ENCODE measurements around the gene MLC1. TPM values are rescaled to one million over a fixed set of nuclear protein-coding genes. Genes with fewer than 3 reads are reported as not detected.
"Not testable (repeated sequence)": the region's sequence is repeated elsewhere in the genome, so short reads cannot be mapped to it uniquely, and the experiment has no call there.

MLC1 gene
- total RNA-seq, 2 donors from 2014 or later, result 0.17 TPM; not detected in 1

DNA sequence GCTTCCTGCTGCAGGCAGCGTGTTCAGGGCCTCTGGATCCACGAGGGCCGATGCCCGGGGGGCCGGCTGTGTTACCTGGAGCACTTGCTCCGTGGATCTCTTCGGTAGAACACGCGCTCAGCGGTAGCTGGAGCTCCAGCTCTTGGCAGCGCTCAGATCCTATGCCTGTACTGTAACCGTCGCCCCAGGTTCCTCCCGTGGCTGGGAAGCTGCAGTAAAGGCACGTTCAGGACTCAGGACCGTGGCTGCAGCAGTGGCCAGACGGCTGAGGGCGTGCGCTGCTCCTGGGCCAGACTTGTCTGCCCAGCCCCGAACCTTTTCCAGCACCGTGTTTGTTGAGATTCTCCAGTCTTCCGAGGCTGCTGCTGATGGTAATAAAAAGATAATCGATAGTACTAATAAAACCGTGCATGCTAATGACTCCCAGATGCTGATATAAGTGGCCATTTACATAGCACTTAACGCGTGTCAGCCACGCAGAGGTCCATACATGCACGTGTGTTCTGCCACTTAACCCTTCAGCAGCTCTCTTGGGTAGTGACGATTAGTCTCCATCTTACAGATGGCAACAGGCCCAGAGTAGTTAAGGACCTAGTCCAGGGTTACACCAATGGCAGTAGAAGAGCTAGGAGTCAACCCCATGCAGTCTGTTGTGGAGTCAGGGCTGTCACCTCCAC is 6.0 kb upstream of the MLC1 start:
- H3K4me1 Mint-ChIP-seq (ENCODE audit: low read depth), result no peaks in the 10 kb centered on the region
- peaks cover 12% of the 10 kb centered on the region for H3K27me3 Mint-ChIP-seq (ENCODE audit: low read depth)
- peaks cover 10 to 11% of the 10 kb centered on the region in 2 donors for H3K36me3 Mint-ChIP-seq (ENCODE audit: insufficient read depth in 2 of 2)
- no peak for DNase-seq
- H3K9me3 Mint-ChIP-seq, result peaks cover 6 to 14% of the 10 kb centered on the region in 2 donors
- no peak overlapping the region for H3K27ac Mint-ChIP-seq
- no peak for ATAC-seq (replicated peaks in 1 of 2)
- no peak overlapping the region for H3K4me3 Mint-ChIP-seq

DNA sequence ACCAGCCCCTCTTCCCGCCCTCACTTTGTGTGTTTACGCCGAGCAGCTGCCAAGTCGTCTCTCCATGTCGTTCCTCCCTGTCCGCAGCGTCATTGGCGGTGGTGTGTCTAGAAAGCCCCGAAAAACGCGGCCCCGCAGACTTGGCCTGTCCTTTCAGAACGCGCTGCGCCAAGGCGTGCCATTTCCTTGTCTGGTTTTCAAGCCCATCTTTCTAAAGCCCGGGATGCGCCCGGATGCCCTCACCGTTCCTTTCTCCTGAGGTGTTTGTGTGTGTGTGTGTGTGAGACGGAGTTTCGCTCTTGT is 5.1 kb upstream of the MLC1 start:
- Mint-ChIP-seq H3K9me3 (peaks cover 6 to 14% of the 10 kb centered on the region in 2 donors), H3K4me1 (ENCODE audit: low read depth) (no peaks in the 10 kb centered on the region), H3K36me3 (ENCODE audit: insufficient read depth in 2 of 2) (peaks cover 11% of the 10 kb centered on the region in 2 donors), H3K27me3 (ENCODE audit: low read depth) (peaks cover 12% of the 10 kb centered on the region), H3K27ac (no peak overlapping the region), H3K4me3 (no peak overlapping the region)
- ATAC-seq (replicated peaks in 1 of 2) (no peak), DNase-seq (no peak)

DNA sequence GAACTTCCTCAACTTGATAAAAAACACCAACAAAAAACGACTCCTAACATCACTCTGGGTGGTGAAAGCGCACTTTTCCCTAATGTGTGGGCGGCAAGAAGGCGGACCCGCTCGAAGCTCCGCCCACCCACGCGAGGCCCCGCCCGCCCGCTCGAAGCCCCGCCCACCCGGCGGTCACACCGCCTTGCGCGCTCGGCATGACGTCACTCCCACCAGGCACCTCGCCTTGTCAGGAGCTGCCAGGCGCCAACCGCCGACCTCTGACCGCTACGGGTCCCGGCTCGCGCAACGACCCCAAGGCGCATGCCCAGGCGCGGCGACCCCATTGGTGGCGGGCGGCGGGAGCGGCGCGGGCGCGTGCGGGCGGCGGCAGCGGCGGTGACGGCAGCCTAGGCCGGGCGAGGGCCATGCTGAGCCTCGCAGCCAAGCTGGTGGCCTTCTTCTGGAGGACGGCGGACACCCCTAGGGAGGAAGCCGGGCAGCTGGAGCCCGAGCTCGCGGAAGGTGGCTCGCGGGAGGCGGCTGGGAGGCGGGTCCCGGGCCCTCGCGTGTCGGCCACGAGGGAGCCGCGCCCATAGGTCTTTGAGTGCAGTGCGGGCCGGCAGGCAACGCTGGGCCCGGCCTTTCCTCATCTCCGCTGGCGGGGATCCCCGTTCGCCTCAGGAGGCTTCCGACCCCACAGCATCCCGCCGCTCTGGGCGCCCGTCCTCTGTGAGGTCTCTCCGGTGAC is 4.6 kb upstream of the MLC1 start, which contains the start of gene MOV10L1:
MOV10L1 (plus strand) TSS at position 325 of the 730 bp plus-strand sequence; CDS start at position 408, 83 bp downstream.
- Mint-ChIP-seq H3K4me3 (no peak within 1 kb of the TSS), H3K4me1 (ENCODE audit: low read depth) (no peaks in the 10 kb centered on the region), H3K27me3 (ENCODE audit: low read depth) (peaks cover 17% of the 10 kb centered on the region), H3K27ac (no peak within 1 kb of the TSS), H3K36me3 (ENCODE audit: insufficient read depth in 2 of 2) (peaks cover 11 to 15% of the 10 kb centered on the region in 2 donors), H3K9me3 (peaks cover 6 to 14% of the 10 kb centered on the region in 2 donors)
- ATAC-seq (replicated peaks in 1 of 2), result no peak
- no peak for DNase-seq

DNA sequence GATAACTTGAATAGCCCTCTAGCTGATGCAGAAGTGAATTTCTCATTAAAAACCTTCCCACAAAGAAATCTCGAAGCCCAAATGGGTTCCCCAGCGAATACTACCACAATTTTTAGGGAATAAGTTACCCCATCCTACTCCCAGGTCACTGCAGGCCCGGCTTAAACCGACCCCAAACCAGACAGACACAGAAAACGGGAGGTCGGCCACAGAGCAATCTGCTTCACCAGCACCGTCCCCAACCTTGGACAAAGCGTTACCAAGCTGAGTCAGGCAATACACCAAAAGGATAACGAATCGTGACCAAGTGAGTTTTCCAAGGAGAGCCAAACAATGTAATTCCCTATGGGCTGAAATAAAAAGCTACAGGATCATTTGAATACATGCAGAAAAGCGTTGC is 4.0 kb upstream of the MLC1 start:
- ATAC-seq (replicated peaks in 1 of 2) (no peak), DNase-seq (no peak)
- peaks cover 6 to 14% of the 10 kb centered on the region in 2 donors for H3K9me3 Mint-ChIP-seq
- H3K4me1 Mint-ChIP-seq (ENCODE audit: low read depth), result no peaks in the 10 kb centered on the region
- peaks cover 18% of the 10 kb centered on the region for H3K27me3 Mint-ChIP-seq (ENCODE audit: low read depth)
- H3K36me3 Mint-ChIP-seq (ENCODE audit: insufficient read depth in 2 of 2), result peaks cover 11 to 15% of the 10 kb centered on the region in 2 donors
- no peak overlapping the region for H3K4me3 Mint-ChIP-seq
- H3K27ac Mint-ChIP-seq, result no peak overlapping the region

GRCh38 chr22:50088096-50088495 is 2.9 kb upstream of the MLC1 start:
- no peak for ATAC-seq (replicated peaks in 1 of 2)

GRCh38 chr22:50087646-50088045 is 2.4 kb upstream of the MLC1 start:
- H3K27me3 Mint-ChIP-seq (ENCODE audit: low read depth), result peaks cover 18% of the 10 kb centered on the region
- peaks cover 6 to 14% of the 10 kb centered on the region in 2 donors for H3K9me3 Mint-ChIP-seq
- H3K36me3 Mint-ChIP-seq (ENCODE audit: insufficient read depth in 2 of 2), result peaks cover 11 to 15% of the 10 kb centered on the region in 2 donors
- H3K4me3 Mint-ChIP-seq, result no peak overlapping the region
- H3K4me1 Mint-ChIP-seq (ENCODE audit: low read depth), result no peaks in the 10 kb centered on the region
- DNase-seq, result no peak
- no peak overlapping the region for H3K27ac Mint-ChIP-seq
- ATAC-seq (replicated peaks in 1 of 2), result no peak

More at GRCh38 chr22:50088096-50088495, 2.9 kb upstream of the MLC1 start:
- Mint-ChIP-seq H3K9me3 (peaks cover 6 to 14% of the 10 kb centered on the region in 2 donors), H3K4me1 (ENCODE audit: low read depth) (no peaks in the 10 kb centered on the region), H3K27ac (no peak overlapping the region), H3K27me3 (ENCODE audit: low read depth) (peaks cover 18% of the 10 kb centered on the region), H3K36me3 (ENCODE audit: insufficient read depth in 2 of 2) (peaks cover 11 to 15% of the 10 kb centered on the region in 2 donors), H3K4me3 (no peak overlapping the region)
- DNase-seq, result no peak

DNA sequence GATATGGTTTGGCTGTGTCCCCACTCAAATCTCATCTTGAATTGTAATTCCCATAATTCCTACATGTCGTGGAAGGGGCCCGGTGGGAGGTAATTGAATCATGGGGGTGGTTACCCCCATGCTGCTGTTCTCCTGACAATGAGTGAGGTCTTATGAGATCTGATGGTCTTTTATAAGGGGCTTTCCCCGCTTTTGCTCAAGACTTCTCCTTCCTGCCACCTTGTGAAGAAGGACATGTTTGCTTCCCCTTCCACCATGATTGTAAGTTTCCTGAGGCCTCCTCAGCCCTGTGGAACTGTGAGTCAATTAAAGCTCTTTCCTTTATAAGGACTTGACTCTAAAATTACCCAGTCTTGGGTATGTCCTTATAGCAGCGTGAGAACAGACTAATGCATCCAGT is 1.7 kb upstream of the MLC1 start:
- H3K4me3 Mint-ChIP-seq; H3K4me1 Mint-ChIP-seq (ENCODE audit: low read depth); H3K27ac Mint-ChIP-seq; ATAC-seq (replicated peaks in 1 of 2); DNase-seq: not testable (repeated sequence)
- peaks cover 11 to 15% of the 10 kb centered on the region in 2 donors for H3K36me3 Mint-ChIP-seq (ENCODE audit: insufficient read depth in 2 of 2)
- H3K9me3 Mint-ChIP-seq, result peaks cover 6 to 14% of the 10 kb centered on the region in 2 donors
- peaks cover 17% of the 10 kb centered on the region for H3K27me3 Mint-ChIP-seq (ENCODE audit: low read depth)

DNA sequence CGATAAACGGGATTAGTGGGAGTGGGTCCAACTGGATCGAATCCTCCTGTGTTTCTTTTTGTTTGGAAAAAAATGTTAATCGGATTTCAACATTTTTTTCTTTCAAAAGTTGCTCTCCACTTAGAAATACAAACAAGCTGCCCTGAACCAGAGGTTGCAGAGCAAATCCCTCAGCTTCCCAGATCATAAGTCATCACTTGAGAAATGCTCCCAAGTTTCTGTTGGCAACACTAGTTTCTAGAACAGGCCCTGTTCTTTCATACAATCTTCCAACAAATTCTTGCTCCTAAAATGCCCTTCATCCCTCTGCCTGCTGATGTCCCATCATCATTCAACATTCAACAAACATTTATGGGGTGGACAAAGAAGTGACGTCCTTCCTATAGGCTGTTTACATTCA is 1.3 kb upstream of the MLC1 start:
- H3K36me3 Mint-ChIP-seq (ENCODE audit: insufficient read depth in 2 of 2), result peaks cover 11 to 15% of the 10 kb centered on the region in 2 donors
- peaks cover 6 to 14% of the 10 kb centered on the region in 2 donors for H3K9me3 Mint-ChIP-seq
- H3K27ac Mint-ChIP-seq, result no peak overlapping the region
- H3K4me3 Mint-ChIP-seq, result no peak overlapping the region
- ATAC-seq (replicated peaks in 1 of 2), result no peak
- H3K4me1 Mint-ChIP-seq (ENCODE audit: low read depth), result no peaks in the 10 kb centered on the region
- no peak for DNase-seq
- peaks cover 12% of the 10 kb centered on the region for H3K27me3 Mint-ChIP-seq (ENCODE audit: low read depth)

DNA sequence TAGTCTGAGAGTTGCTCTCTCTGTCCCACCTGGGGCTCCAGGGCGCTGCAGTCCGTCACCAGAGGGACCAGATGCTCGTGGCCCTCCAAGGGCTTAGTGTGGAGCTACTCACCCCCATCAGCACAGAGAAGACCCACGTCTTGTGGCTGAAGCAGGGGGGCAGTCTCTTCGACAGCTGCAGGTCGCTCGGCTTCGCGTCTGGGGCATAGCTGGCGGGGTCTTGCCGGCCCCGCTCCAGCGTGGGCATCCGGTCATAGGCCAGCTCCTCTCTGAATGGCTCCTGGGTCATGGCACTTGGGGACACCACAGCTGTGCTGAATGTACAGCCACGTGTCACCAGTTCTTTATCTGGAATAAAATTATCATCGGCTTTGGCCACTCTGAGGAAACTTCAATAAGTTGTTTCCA is 608 bp downstream of the MLC1 start:
- no peak overlapping the region for H3K27ac Mint-ChIP-seq

GRCh38 chr22:50084080-50084477 is 1.1 kb downstream of the MLC1 start:
- H3K27me3 Mint-ChIP-seq (ENCODE audit: low read depth), result peaks cover 5% of the 10 kb centered on the region
- no peak overlapping the region for H3K4me3 Mint-ChIP-seq
- peaks cover 6 to 7% of the 10 kb centered on the region in 2 donors for H3K9me3 Mint-ChIP-seq
- DNase-seq (no peak), ATAC-seq (replicated peaks in 1 of 2) (no peak)
- no peaks in the 10 kb centered on the region for H3K4me1 Mint-ChIP-seq (ENCODE audit: low read depth)
- H3K27ac Mint-ChIP-seq, result no peak overlapping the region
- peaks cover 11 to 13% of the 10 kb centered on the region in 2 donors for H3K36me3 Mint-ChIP-seq (ENCODE audit: insufficient read depth in 2 of 2)

More for the DNA sequence above, 608 bp downstream of the MLC1 start:
- Mint-ChIP-seq H3K36me3 (ENCODE audit: insufficient read depth in 2 of 2) (peaks cover 11 to 13% of the 10 kb centered on the region in 2 donors), H3K4me3 (no peak overlapping the region), H3K4me1 (ENCODE audit: low read depth) (no peaks in the 10 kb centered on the region), H3K27me3 (ENCODE audit: low read depth) (peaks cover 5% of the 10 kb centered on the region), H3K9me3 (peaks cover 6 to 12% of the 10 kb centered on the region in 2 donors)
- DNase-seq, result no peak
- no peak for ATAC-seq (replicated peaks in 1 of 2)

DNA sequence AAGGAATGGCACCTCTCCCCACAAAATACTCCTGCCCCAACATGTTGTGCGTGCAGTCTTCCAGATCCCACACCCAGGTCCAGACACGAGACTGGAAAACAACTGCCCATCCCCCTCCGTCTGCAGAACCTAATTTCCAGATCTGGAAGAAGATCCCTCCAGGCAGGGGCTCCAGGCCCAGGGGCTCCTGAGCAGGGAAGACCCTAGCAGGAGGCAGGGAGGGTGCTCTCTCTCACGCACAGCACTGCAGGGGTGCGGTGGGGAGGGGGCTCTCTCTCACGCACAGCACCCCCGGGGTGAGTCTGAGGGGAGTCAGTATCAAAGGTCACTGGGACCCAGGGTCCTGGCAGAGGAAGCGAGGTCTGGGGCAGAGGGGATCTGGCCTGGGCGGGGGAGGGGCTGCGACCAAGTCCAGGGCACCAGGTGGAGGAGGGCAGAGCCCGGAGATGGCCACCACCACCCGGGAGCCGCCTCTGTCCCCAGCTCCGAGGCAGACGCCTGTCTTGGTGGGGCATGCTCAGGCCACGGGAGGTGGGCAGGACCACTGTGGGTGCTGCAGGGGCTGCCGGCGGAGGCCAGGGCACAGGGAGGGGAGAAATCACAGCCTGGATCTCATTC is 1.7 kb downstream of the MLC1 start:
- Mint-ChIP-seq H3K36me3 (ENCODE audit: insufficient read depth in 2 of 2) (peaks cover 11 to 13% of the 10 kb centered on the region in 2 donors), H3K27me3 (ENCODE audit: low read depth) (peaks cover 5% of the 10 kb centered on the region), H3K4me3 (no peak overlapping the region), H3K27ac (no peak overlapping the region), H3K9me3 (peaks cover 6 to 7% of the 10 kb centered on the region in 2 donors), H3K4me1 (ENCODE audit: low read depth) (no peaks in the 10 kb centered on the region)
- ATAC-seq (replicated peaks in 1 of 2) (no peak), DNase-seq (no peak)

DNA sequence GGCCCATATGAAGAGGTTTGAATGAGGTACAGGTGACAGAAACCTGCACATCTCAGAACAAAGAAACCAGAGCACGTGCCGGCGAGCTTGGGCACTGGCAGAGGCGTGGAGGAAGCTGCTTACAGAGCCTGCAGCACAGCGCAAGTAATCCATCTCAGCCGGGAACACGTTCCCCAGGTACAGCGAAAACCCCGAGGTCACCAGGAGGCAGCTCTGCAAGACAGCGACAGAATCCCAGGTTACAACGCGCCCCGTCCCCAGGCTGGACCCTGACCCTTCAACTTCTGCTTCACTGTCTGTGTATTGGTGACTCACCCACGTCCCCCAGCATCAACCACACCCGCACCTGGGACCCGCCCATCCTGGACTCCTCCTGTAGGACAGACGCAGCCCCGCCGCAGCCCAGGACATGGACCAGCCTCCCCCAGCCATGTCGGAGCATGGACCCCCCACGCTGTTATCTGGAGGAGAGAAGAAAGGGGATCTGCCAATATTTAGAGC is 2.2 kb downstream of the MLC1 start:
- H3K4me3 Mint-ChIP-seq, result no peak overlapping the region
- ATAC-seq (replicated peaks in 1 of 2) (no peak), DNase-seq (no peak)
- H3K36me3 Mint-ChIP-seq (ENCODE audit: insufficient read depth in 2 of 2), result peaks cover 11 to 13% of the 10 kb centered on the region in 2 donors
- no peaks in the 10 kb centered on the region for H3K4me1 Mint-ChIP-seq (ENCODE audit: low read depth)
- H3K27me3 Mint-ChIP-seq (ENCODE audit: low read depth), result peaks cover 5% of the 10 kb centered on the region
- H3K9me3 Mint-ChIP-seq, result peaks cover 6 to 7% of the 10 kb centered on the region in 2 donors
- no peak overlapping the region for H3K27ac Mint-ChIP-seq

- peaks cover 4 to 6% of the 10 kb centered on the region in 2 donors for H3K9me3 Mint-ChIP-seq
- H3K4me1 Mint-ChIP-seq (ENCODE audit: low read depth), result no peaks in the 10 kb centered on the region
Measured at GRCh38 chr22:50082197-50082715, 3.0 kb downstream of the MLC1 start.

More at GRCh38 chr22:50082197-50082715, 3.0 kb downstream of the MLC1 start:
- no peak for DNase-seq
- Mint-ChIP-seq H3K27me3 (ENCODE audit: low read depth) (peaks cover 5% of the 10 kb centered on the region), H3K27ac (no peak overlapping the region), H3K36me3 (ENCODE audit: insufficient read depth in 2 of 2) (peaks cover 9 to 12% of the 10 kb centered on the region in 2 donors), H3K4me3 (no peak overlapping the region)
- ATAC-seq (replicated peaks in 1 of 2), result no peak

Data from activated T-cell treated with anti-CD3 and anti-CD28 coated beads, Interleukin-2, amount 50 U/mL, for 72 hours (primary cell).